GM19463 (cell line): ENCODE results near the gene ARL8B.
"Not testable (repeated sequence)": the region's sequence is repeated elsewhere in the genome, so short reads cannot be mapped to it uniquely, and the experiment has no call there.

ENCODE experiments used
- ATAC-seq: cut with Tn5 transposase; IDR thresholded peaks from one replicate; pipeline ENCODE4 v1.9.1; 2021; ENCODE audit warnings: mild to moderate bottlenecking, moderate library complexity; ENCODE audit not compliant: unreplicated experiment

The ARL8B gene

GRCh38 chr3:5143464-5143863 is 21.4 kb downstream of the ARL8B start:
- no peak for ATAC-seq

GRCh38 chr3:5144316-5144994 is 22.4 kb downstream of the ARL8B start:
- no peak for ATAC-seq

- no peak for ATAC-seq
These were observed 23.0 kb downstream of the ARL8B start for GRCh38 chr3:5145120-5145519.

- not testable (repeated sequence) for ATAC-seq
These were observed 25.1 kb downstream of the ARL8B start for GRCh38 chr3:5147152-5147551.

DNA sequence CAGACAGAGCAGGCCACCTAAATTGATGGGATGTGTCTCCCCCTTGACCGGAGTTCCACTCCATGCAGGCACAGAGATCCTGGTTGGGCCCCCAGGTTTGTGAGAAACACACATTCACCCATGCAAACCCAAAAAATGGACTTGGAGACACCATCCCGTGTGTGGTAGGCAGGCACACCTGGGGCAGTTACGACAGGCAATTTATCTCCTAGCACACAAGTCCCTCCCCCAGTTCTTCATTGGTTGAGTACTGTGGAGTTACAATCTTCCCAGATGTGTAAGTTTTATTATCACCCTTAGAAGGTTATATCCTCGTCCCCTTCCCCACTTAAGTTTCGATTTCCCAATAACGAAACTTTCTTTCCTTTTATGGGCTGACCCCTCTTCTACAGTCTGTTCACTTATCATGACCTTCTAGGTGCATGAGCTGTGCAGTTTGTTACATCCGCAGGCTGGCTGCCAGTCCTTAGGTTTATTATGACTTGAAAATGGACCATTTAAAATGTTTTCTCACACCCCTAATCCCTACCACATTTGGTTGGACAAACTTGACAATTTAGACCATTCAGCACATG is 27.3 kb downstream of the ARL8B start:
- ATAC-seq = no peak

DNA sequence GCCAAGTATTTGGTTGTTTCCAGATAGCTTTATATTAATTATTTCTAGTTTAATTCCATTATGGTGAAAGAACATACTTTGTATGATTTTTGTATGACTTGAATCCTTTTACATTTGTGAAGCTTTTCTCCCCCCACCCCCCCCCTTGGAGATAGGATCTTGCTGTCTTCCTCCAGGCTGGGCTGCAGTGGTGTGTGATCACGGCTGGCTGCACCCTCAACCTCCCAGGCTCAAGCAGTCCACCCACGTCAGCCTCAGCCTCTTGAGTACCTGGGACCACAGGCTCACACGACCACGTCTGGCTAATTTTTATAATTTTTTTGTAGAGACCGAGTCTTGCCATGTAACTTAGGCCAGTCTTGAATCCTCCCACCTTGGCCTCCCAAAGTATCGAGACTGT is 29.5 kb downstream of the ARL8B start:
- ATAC-seq = no peak

DNA sequence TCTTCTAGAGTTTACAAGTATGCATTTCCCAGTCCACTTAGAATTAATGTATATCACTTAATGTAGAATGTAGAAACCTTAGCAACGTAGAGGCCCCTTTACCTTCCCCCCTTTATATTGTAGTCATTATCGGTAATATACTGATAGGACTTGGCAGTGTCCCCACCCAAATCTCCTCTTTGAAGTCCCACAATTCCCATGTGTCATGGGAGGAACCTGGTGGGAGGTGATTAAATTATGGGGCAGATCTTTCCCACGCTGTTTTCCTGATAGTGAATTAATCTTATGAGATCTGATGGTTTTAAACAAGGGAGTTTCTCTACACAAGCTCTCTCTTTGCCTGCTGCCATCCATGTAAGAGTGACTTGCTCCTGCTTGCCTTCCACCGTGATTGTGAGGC is 31.0 kb downstream of the ARL8B start:
- ATAC-seq = no peak

DNA sequence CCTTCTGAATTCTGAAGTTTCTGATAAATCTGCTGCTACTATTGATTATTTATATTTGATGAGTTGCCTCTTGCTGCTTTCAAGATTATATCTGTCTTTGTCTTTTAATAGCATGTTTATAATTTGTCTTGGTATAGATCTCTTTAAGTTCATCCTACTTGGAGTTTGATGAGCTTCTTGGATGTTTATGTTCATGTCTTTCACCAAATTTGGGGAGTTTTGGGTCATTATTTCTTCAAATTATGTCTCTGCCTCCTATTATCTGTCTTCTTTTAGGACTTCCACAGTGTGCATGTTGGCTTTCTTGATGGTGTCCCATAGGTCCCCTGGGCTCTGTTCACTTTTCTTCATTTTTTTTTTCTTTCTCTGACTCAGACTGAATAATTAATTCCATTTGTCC is 33.1 kb downstream of the ARL8B start:
- no peak for ATAC-seq

DNA sequence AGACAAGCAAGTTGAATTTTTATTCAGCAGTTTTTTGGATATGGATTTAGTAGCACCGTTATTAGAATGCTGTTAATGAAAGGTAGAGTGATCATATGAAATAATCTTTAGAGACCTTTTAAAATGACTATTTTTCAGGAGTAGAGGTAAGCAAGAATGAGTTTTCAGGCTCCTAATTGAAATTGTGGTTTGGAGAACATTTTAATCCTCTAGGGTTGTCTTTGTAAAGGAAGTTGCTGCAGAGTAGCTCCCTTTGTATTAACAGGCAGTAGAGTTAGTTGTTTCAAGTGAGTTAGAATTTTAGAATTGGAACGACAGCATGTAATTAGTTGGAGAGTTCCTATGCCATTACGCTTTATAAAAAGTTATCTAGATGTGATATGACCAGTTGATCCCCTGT is 38.2 kb downstream of the ARL8B start:
- ATAC-seq = no peak

GRCh38 chr3:5160940-5161858 is 39.1 kb downstream of the ARL8B start:
- ATAC-seq = no peak

DNA sequence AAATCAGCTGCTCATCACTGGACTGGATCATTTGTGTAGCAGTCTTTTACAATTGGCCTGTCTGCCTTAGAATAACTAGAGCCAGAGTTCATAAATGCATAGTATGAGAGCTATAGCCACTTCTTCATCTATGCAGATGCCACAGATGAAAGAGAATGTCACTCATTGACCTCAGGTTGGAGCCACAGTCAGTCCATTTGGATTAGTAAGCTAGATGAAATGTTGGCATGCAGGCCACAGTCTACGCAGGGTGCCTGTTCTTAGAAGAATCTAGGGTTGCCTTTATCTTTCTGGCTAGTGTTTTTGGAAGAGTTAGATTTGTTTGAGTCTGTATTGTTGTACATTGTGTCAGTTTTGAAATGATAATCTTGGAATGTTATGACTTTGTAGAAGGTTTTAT is 40.0 kb downstream of the ARL8B start:
- no peak for ATAC-seq

DNA sequence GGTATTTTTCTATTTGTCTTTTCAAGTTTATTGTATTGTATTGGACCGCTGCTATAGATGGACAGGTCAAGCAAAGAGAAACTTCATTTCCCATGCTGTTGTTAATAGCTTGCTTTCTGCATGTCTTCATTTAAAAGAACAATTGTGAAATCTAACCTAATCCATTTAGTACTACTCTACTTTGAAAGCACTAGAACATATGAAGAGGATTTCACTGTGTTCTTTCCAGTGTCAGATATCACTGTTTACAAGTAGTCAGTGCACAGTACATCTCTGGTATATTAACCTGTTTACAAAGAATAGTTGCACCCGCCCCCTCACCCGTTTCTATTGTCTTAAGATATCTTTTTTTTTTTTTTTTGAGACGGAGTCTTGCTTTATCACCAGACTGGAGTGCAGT is 43.6 kb downstream of the ARL8B start:
- no peak for ATAC-seq

DNA sequence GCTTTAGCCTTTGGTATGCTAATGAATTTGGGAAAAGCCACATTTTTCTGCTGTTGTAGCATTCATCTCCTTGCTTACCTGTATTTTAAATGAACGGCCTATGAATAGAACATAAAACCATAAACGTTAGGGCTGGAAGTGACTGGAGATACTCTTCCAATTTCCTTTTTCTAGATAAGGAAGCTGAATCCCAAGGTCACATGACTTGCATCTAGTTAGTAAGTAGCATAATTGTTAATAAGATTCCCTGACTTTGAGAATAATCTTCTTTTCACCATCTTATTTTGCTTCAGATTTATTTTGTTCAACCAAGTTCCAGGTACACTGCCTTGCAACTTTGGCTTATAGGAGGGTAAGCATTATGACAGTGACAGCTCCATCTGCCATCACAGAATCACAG is 44.8 kb downstream of the ARL8B start:
- ATAC-seq = no peak

DNA sequence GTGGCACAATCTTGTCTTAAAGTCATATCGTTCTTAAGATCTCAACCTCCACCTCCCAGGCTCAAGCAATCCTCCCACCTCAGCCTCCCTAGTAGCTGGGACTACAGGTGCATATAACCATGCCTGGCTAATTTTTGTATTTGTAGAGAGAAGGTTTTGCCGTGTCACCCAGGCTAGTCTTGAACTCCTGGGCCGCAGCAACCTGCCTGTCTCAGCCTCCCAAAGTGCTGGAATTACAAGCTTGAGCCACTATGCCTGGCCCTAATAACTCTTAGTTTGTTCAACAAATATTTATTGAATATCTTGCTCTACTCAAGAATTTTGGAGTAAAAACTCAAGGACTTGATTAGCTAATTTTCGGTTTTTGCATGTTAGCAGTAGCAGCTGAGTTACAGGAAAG is 46.0 kb downstream of the ARL8B start:
- no peak for ATAC-seq

DNA sequence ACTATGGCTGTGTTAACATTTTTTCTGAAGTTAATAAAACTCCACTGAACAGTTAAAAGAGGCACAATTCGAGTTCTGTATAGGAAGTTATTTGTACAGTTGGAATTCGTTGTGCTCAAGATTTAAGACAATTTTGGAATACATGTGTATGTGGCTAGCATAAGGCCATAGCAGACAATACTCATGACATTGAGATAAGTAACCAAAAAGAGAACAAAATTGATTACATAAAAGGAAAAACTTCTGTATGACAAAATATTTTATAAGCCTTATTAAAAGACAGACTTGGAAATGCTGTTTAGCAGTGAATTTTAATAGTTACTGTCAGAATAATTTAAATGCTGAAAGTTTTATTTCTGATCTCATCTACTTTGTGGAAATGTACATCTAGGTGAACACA is 47.7 kb downstream of the ARL8B start:
- ATAC-seq = no peak

GRCh38 chr3:5170975-5171374 is 48.9 kb downstream of the ARL8B start:
- no peak for ATAC-seq

DNA sequence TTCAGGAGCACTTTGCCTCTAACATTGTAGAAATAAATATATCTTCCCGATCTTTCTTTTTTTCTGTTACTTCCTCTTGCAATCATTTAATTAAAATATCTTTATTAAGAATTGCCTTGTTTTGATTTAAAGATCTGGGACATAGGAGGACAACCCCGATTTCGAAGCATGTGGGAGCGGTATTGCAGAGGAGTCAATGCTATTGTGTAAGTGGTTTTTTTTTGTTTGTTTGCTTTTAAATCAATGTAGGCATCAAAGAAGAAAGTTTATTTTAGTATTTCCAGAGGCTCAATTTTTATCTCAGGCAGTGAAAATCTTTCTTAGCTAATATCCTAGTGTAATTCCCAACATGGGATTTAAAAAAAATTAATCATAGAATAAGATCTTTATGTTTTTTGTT is 49.9 kb downstream of the ARL8B start:
- no peak for ATAC-seq

GRCh38 chr3:5179036-5179435 is 56.9 kb downstream of the ARL8B start:
- ATAC-seq = not testable (repeated sequence)

DNA sequence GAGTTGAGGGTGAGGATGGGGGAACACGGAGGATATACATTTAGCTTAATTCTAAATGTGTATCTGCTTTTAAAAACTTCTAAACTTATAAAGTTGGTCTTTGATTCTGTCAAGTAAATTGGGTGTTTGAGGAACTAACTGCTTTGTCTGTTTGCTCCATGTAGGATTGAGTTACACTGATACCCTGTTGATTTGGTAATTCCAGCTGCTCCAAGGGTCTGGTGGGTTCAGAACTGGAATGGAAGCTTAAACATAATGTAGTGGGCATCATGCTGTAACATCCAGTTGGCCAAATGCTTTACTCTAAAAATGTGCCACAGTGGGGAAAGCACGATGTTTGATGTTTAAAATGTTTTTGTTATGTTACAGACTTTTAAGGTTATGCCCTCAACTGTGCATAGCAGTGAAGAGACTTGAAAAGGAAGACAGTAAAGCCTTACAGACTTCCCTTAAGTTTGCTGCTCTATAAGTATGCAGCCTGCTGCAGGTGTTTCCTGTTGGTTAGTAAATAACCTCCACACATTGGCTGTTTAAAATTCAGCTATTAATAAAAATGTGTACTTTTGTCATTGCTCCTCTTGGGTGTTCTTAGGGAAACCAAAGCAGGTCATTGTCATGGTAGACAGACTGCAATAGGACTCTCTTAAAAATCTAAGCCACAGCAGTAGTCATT is 59.5 kb downstream of the ARL8B start:
- ATAC-seq = peak; percentile 54

- ATAC-seq = not testable (repeated sequence)
These were observed 61.6 kb downstream of the ARL8B start for GRCh38 chr3:5183714-5184113.

DNA sequence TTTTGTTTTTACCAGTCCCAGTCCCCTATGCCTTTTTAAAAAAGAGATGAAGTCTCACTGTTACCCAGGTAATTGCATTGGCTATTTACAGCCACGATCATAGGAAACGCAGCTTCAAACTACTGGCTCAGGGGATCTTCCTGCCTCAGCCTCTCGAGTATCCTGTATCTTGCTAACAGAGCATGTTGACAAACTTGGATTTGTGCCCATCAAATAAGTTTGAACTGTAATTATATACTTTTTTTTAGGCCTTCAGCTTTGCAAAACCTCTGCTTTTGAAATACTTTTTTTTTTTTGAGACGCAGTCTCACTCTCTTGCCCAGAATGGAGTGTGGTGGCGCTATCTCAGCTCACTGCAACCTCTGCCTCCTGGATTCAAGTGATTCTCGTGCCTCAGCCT is 62.4 kb downstream of the ARL8B start:
- no peak for ATAC-seq
